Astrocyte (in vitro differentiated cells and primary cell): ENCODE data around the gene MAML2.

ENCODE experiments used
- CTCF ChIP-seq: IDR thresholded peaks from 2 replicates; pipeline ENCODE4 v1.5.1; 2011; ENCODE audit warnings: low read depth, mild to moderate bottlenecking, inconsistent platforms, low read length, moderate library complexity; ENCODE audit not compliant: insufficient read depth
- EZH2 ChIP-seq: IDR thresholded peaks from 2 replicates; pipeline ENCODE4 v1.6.1; 2012; ENCODE audit warnings: mild to moderate bottlenecking, low read length, inconsistent platforms; ENCODE audit not compliant: insufficient read depth

GRCh38 chr11:95964281-95964680 lies 378.7 kb downstream of the MAML2 start:
- TF ChIP-seq CTCF (no peak), EZH2 (no peak)
